Esophagus squamous epithelium (tissue), 5 donors: ENCODE results near the gene BCKDHB. TPM values are rescaled to one million over a fixed set of nuclear protein-coding genes. Genes with fewer than 3 reads are reported as not detected.

Source experiments
- DNase-seq: peaks from one replicate; lab custom pipeline; 2025; lab: John Stamatoyannopoulos, UW
- H3K27ac ChIP-seq, 4 donors: fragments of 200-600 bp; sonication (generic); one replicate each; pipeline ENCODE4 v1.5.1; 2016 to 2019; ENCODE audit warnings: mild to moderate bottlenecking in 1 of 4
- H3K27me3 ChIP-seq, 4 donors: fragments of 200-600 bp; sonication (generic); 1 replicate in 3 of 4; 2 replicates in 1 of 4; pipeline versions ENCODE4 v1.5.1 to v1.6.0; 2017 to 2021; ENCODE audit warnings: antibody characterized with exemption in 1 of 4
- H3K36me3 ChIP-seq, 3 donors: fragments of 200-600 bp; sonication (generic); one replicate each; pipeline ENCODE4 v1.5.1; 2016 to 2019
- H3K4me1 ChIP-seq, 3 donors: fragments of 200-600 bp; sonication (generic); one replicate each; pipeline ENCODE4 v1.5.1; 2017 to 2019
- H3K4me3 ChIP-seq, 4 donors: fragments of 200-600 bp; sonication (generic); 1 replicate in 3 of 4; 2 replicates in 1 of 4; pipeline ENCODE4 v1.5.1; 2016 to 2019; ENCODE audit warnings: mild to moderate bottlenecking in 2 of 4, moderate library complexity in 1 of 4
- H3K9me3 ChIP-seq, 3 donors: fragments of 200-600 bp; sonication (generic); one replicate each; pipeline ENCODE4 v1.5.1; 2016 to 2019
- CTCF ChIP-seq, 6 experiments: fragments of 450-650 bp in 4 of 6; fragments of 200-600 bp in 2 of 6; sonication (generic) in 2 of 6; IDR thresholded peaks; one replicate each; pipeline ENCODE4 v1.5.1; 2016 to 2019; ENCODE audit warnings: antibody characterized with exemption in 6 of 6, mild to moderate bottlenecking in 4 of 6, moderate library complexity in 4 of 6
- POLR2A ChIP-seq, 4 donors: fragments of 450-650 bp; IDR thresholded peaks; one replicate each; pipeline ENCODE4 v1.6.1; 2017; ENCODE audit warnings: antibody characterized with exemption in 4 of 4, mild to moderate bottlenecking in 4 of 4, moderate library complexity in 3 of 4
- WGBS, 2 donors: methylation state at CpG; one replicate each; pipeline ENCODE4 v1.1.5; 2018; 5-methylcytosine and 5-hydroxymethylcytosine counted together
- intact Hi-C: fragments of 100-400 bp; cut with DNase I; formaldehyde crosslinking; loops from one replicate; pipeline ENCODE4 v1.15.0; 2022
- total RNA-seq, 4 donors: library from RNA; depleted of rRNA; stranded (reverse); fragments of >200 nt; gene quantifications; one replicate each; pipeline ENCODE4 v1.1.0, GENCODE V29; 2016
- donor health status: DM: yes; HTN: yes; CAD: no.

BCKDHB gene
- total RNA-seq, 4 donors from 2014 or later, result 7.6 to 15.8 (median 9.0) TPM

DNA sequence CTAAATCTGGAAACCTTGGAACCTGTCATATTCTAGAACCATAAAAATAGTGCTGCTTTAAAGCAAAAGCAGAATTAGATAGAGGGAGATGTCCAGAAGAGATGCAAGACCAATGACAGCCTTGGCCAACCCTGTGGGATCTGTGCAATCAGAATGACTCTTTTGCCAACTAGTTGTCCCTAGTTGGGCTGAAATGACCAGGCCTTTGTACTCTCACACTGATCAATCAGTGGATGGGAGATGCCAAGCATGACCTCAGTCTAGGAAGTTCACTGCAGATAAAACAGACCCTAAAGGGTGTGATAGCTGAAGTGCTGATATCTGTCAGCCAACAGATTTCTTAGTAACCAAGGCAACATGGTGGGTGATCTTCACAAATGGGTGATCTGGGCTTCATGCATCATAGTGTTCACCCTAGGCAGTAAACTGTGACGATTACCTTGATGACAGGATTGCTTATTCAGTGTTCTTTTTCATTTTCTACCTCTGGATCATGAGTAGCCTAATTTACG is 52.1 kb downstream of the BCKDHB start:
- 69 to 86% methylated on average over 2 of the region's 2 CpGs for WGBS, 2 donors
- Histone ChIP-seq H3K36me3 (no peaks in the 10 kb centered on the region), H3K27me3 (no peaks in the 10 kb centered on the region), H3K27ac (no peak overlapping the region), H3K4me3 (no peak overlapping the region), H3K9me3 (no peaks in the 10 kb centered on the region), H3K4me1 (peaks cover 0 to 2% (median 0%) of the 10 kb centered on the region in 3 donors)
- no peak for DNase-seq
- intact Hi-C loops, result no loop called here
- no peak for TF ChIP-seq CTCF (IDR thresholded peaks at IDR 0.05)
- no peak for TF ChIP-seq POLR2A (IDR thresholded peaks at IDR 0.05)

- no peak for DNase-seq
- Histone ChIP-seq H3K4me1 (peaks cover 0 to 10% (median 4%) of the 10 kb centered on the region in 3 donors), H3K4me3 (no peak overlapping the region), H3K27me3 (no peaks in the 10 kb centered on the region), H3K36me3 (no peaks in the 10 kb centered on the region), H3K9me3 (no peaks in the 10 kb centered on the region), H3K27ac (no peak overlapping the region)
- intact Hi-C loops, result no loop called here
- TF ChIP-seq CTCF (IDR thresholded peaks at IDR 0.05), result no peak
- no peak for TF ChIP-seq POLR2A (IDR thresholded peaks at IDR 0.05)
- WGBS, 2 donors, result 95 to 97% methylated on average over 1 of the region's 1 CpG
Measured at GRCh38 chr6:80161434-80161833, 55.0 kb downstream of the BCKDHB start.

DNA sequence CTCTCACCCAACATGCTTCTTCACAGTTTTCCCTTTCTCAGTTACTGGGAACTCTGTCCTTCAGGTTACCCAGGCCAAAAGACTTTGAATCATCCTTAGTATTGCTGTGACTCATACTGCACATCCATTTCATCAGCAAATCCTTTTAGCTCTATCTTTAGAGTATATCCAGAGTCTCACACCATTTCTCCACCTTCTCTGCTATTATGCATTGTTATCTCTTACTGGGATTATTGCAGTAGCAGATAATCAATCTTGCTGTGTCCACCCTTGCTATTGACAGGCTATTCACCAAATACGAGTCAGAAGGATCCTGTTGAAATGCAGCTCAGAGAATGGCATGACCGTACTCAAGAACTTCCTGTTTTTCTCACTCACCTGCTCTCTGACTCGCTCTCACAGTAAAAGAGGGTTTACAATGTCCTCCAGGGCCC is 57.3 kb downstream of the BCKDHB start:
- peaks cover 0 to 10% (median 4%) of the 10 kb centered on the region in 3 donors for H3K4me1 ChIP-seq
- no peak overlapping the region for H3K4me3 ChIP-seq
- no peaks in the 10 kb centered on the region for H3K27me3 ChIP-seq
- DNase-seq, result no peak
- intact Hi-C loops, result no loop called here
- no peak overlapping the region for H3K27ac ChIP-seq
- H3K36me3 ChIP-seq, result peaks cover 0 to 14% (median 0%) of the 10 kb centered on the region in 3 donors
- TF ChIP-seq CTCF (IDR thresholded peaks at IDR 0.05) (no peak), POLR2A (IDR thresholded peaks at IDR 0.05) (no peak)
- WGBS, 2 donors, result 29 to 41% methylated on average over 3 of the region's 3 CpGs
- H3K9me3 ChIP-seq, result no peaks in the 10 kb centered on the region

DNA sequence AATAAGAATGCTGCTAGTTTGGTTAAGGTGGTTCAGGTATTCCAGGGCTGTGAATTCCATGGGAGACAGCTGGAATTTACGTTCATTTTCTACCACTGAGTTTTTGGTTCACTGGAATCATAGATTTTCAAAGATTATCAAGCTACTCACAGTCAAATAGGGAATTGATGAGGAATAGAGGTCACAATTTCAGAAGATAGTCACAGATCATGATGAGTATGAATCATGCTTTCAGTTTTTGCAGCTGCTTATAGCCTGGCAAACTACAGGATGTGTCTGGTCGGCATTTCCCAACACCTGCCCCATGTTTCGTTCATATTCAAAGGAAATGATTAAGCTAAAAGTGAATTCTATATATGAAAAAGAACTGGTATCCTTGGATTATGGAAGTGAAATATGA is 58.7 kb downstream of the BCKDHB start:
- Histone ChIP-seq H3K27ac (no peak overlapping the region), H3K4me3 (no peak overlapping the region), H3K36me3 (peaks cover 0 to 15% (median 0%) of the 10 kb centered on the region in 3 donors), H3K9me3 (no peaks in the 10 kb centered on the region), H3K27me3 (no peaks in the 10 kb centered on the region), H3K4me1 (peaks cover 0 to 10% (median 4%) of the 10 kb centered on the region in 3 donors)
- no peak for DNase-seq
- WGBS, 2 donors, result 45 to 52% methylated on average over 3 of the region's 3 CpGs
- intact Hi-C loops, result no loop called here
- TF ChIP-seq CTCF (IDR thresholded peaks at IDR 0.05) (no peak), POLR2A (IDR thresholded peaks at IDR 0.05) (no peak)

- WGBS, 2 donors, result 80 to 92% methylated on average over 1 of the region's 1 CpG
- no peak for TF ChIP-seq POLR2A (IDR thresholded peaks at IDR 0.05)
- intact Hi-C loops, result no loop called here
Measured at GRCh38 chr6:80165819-80166218, 59.3 kb downstream of the BCKDHB start.

More at GRCh38 chr6:80165819-80166218, 59.3 kb downstream of the BCKDHB start:
- H3K36me3 ChIP-seq, result peaks cover 0 to 15% (median 0%) of the 10 kb centered on the region in 3 donors
- no peak overlapping the region for H3K27ac ChIP-seq
- no peaks in the 10 kb centered on the region for H3K27me3 ChIP-seq
- H3K4me1 ChIP-seq, result peaks cover 0 to 10% (median 4%) of the 10 kb centered on the region in 3 donors
- DNase-seq, result no peak
- H3K9me3 ChIP-seq, result no peaks in the 10 kb centered on the region
- H3K4me3 ChIP-seq, result no peak overlapping the region
